OCI-LY7 (cell line): ENCODE results near the gene BCL10. TPM values are rescaled to one million over a fixed set of nuclear protein-coding genes. Genes with fewer than 3 reads are reported as not detected.

ENCODE experiments used
- BruUV-seq: library from RNA; stranded (reverse); fragments of 400-500 nt; replicated peaks from 2 replicates; lab custom pipeline; 2021; lab: Mats Ljungman, UMichigan
- CTCF ChIA-PET: fragments of 300-600 bp; sonication (Branson Sonifier 250); formaldehyde crosslinking; loops from one replicate; lab custom pipeline; 2022; ENCODE audit warnings: antibody characterized with exemption; ENCODE audit not compliant: unreplicated experiment; lab: Charles Lee
- POLR2A ChIA-PET: fragments of 300-600 bp; sonication (Branson Sonifier 250); formaldehyde crosslinking; loops from one replicate; lab custom pipeline; 2022; ENCODE audit warnings: antibody characterized with exemption; lab: Charles Lee
- DNase-seq: peaks from one replicate; pipeline ENCODE4 v3.0.0-alpha.2; 2015; ENCODE audit warnings: low spot score
- H2AFZ ChIP-seq: fragments of 200-600 bp; sonication (generic), shearing (Covaris generic); 2 replicates; pipeline ENCODE4 v1.6.1; 2014; ENCODE audit warnings: mild to moderate bottlenecking, antibody characterized with exemption, low read length, moderate library complexity
- H3K27ac ChIP-seq: fragments of 200-600 bp; sonication (generic); 2 replicates; pipeline ENCODE4 v1.5.1; 2014; ENCODE audit warnings: mixed run types, low read depth, mild to moderate bottlenecking, moderate library complexity, low read length, inconsistent platforms; ENCODE audit not compliant: poor library complexity, severe bottlenecking
- H3K36me3 ChIP-seq: fragments of 200-600 bp; sonication (generic); 2 replicates; pipeline ENCODE4 v1.6.1; 2014; ENCODE audit warnings: mild to moderate bottlenecking, antibody characterized with exemption, low read length, moderate library complexity, mixed read lengths; ENCODE audit not compliant: insufficient read depth
- H3K4me1 ChIP-seq: fragments of 200-600 bp; sonication (generic); 2 replicates; pipeline ENCODE4 v1.5.1; 2014; ENCODE audit warnings: mild to moderate bottlenecking, low read length; ENCODE audit not compliant: insufficient read depth, poor library complexity, severe bottlenecking
- H3K4me2 ChIP-seq: fragments of 200-600 bp; sonication (generic); 2 replicates; pipeline ENCODE4 v1.6.1; 2014; ENCODE audit warnings: mild to moderate bottlenecking, low read length
- H3K4me3 ChIP-seq: fragments of 200-600 bp; sonication (generic); 2 replicates; pipeline ENCODE4 v1.5.1; 2014; ENCODE audit warnings: mild to moderate bottlenecking, low read depth, low read length; ENCODE audit not compliant: poor library complexity, severe bottlenecking
- H3K79me2 ChIP-seq: fragments of 200-600 bp; sonication (generic); 2 replicates; pipeline ENCODE4 v1.6.1; 2016; ENCODE audit warnings: low read depth, mild to moderate bottlenecking, low read length, moderate library complexity, mixed read lengths; ENCODE audit not compliant: insufficient read depth
- H3K9me2 ChIP-seq: fragments of 200-600 bp; sonication (generic); 2 replicates; pipeline ENCODE4 v1.6.1; 2016; ENCODE audit warnings: mild to moderate bottlenecking, low read length, mixed read lengths; ENCODE audit not compliant: insufficient read depth
- H3K9me3 ChIP-seq: fragments of 200-600 bp; sonication (generic); 2 replicates; pipeline ENCODE4 v1.6.1; 2014; ENCODE audit warnings: mild to moderate bottlenecking, mixed run types, low read length, mixed read lengths
- H4K20me1 ChIP-seq: fragments of 200-600 bp; sonication (generic); 2 replicates; pipeline ENCODE4 v1.6.1; 2014; ENCODE audit warnings: mild to moderate bottlenecking, antibody characterized with exemption, low read length, moderate library complexity, mixed read lengths; ENCODE audit not compliant: insufficient read depth
- CTCF ChIP-seq: fragments of 200-600 bp; sonication (generic); conservative IDR thresholded peaks from 2 replicates; pipeline ENCODE4 v1.5.1; 2014; ENCODE audit warnings: mild to moderate bottlenecking, antibody characterized with exemption, low read length, moderate library complexity, mixed read lengths
- EZH2phosphoT487 ChIP-seq: fragments of 200-600 bp; sonication (generic); IDR thresholded peaks from 2 replicates; pipeline ENCODE4 v1.6.1; 2018; ENCODE audit warnings: low read depth, borderline replicate concordance, mild to moderate bottlenecking, mixed run types, antibody characterized with exemption, low read length, moderate library complexity, mixed read lengths
- intact Hi-C: fragments of 100-400 bp; cut with micrococcal nuclease; formaldehyde crosslinking; loops from one replicate; pipeline ENCODE4 v1.10.0; 2022; ENCODE audit not compliant: unreplicated experiment
- total RNA-seq, 2 experiments: library from RNA; depleted of rRNA in 1 of 2; stranded (reverse); fragments of >200 nt in 1 of 2; shearing (Covaris generic) in 1 of 2; gene quantifications; 2 replicates each; pipeline ENCODE4 v1.2.3, GENCODE V29; 2014 to 2022

BCL10 gene
- total RNA-seq, 2 experiments from 2014 or later = 17.4 to 29.0 TPM

- TF ChIP-seq EZH2phosphoT487 = no peak
- no peak for TF ChIP-seq CTCF
- Histone ChIP-seq H3K4me2 (no peak overlapping the region), H3K9me2 (no peaks in the 10 kb centered on the region), H3K9me3 (no peaks in the 10 kb centered on the region), H3K36me3 (no peaks in the 10 kb centered on the region), H4K20me1 (no peaks in the 10 kb centered on the region), H2AFZ (no peak overlapping the region), H3K27ac (no peak overlapping the region), H3K4me1 (no peaks in the 10 kb centered on the region), H3K79me2 (no peaks in the 10 kb centered on the region), H3K4me3 (no peak overlapping the region)
- intact Hi-C loops = no loop called here
- ChIA-PET CTCF (no interaction called here), POLR2A (no interaction called here)
- DNase-seq = no peak
- BruUV-seq = no TSS peak
These were observed 38.8 kb downstream of the BCL10 start for GRCh38 chr1:85237613-85238012.

GRCh38 chr1:85230305-85230977 is 46.0 kb downstream of the BCL10 start:
- Histone ChIP-seq H3K9me2 (no peaks in the 10 kb centered on the region), H3K79me2 (no peaks in the 10 kb centered on the region), H3K9me3 (no peaks in the 10 kb centered on the region), H2AFZ (no peak overlapping the region; the same call in 1 of the 2 replicates), H4K20me1 (no peaks in the 10 kb centered on the region), H3K4me2 (no peak overlapping the region), H3K27ac (no peak overlapping the region), H3K4me3 (no peak overlapping the region), H3K4me1 (no peaks in the 10 kb centered on the region), H3K36me3 (no peaks in the 10 kb centered on the region)
- BruUV-seq = no TSS peak
- CTCF ChIA-PET = no interaction called here
- peak; percentile 27; the same call in 1 of the 2 replicates for TF ChIP-seq CTCF
- no peak for TF ChIP-seq EZH2phosphoT487
- no peak for DNase-seq
- POLR2A ChIA-PET = interaction anchor here (1.1 to 1.2 kb wide), 2 partner anchors 17 to 345 kb away, joined by 3 read pairs; no protein-coding TSS in a partner anchor
- intact Hi-C loops = no loop called here

- no peak for TF ChIP-seq EZH2phosphoT487
- no peak for TF ChIP-seq CTCF
- DNase-seq = peak; percentile 5
- Histone ChIP-seq H3K4me2 (no peak overlapping the region), H3K4me3 (no peak overlapping the region), H3K27ac (no peak overlapping the region), H3K9me3 (no peaks in the 10 kb centered on the region), H4K20me1 (no peaks in the 10 kb centered on the region), H3K79me2 (no peaks in the 10 kb centered on the region), H3K36me3 (no peaks in the 10 kb centered on the region), H2AFZ (peak overlapping the region; percentile 36; the same call in 1 of the 2 replicates), H3K4me1 (no peaks in the 10 kb centered on the region), H3K9me2 (no peaks in the 10 kb centered on the region)
- POLR2A ChIA-PET = interaction anchor here (1.1 to 1.2 kb wide), 2 partner anchors 16 to 344 kb away, joined by 3 read pairs; no protein-coding TSS in a partner anchor
- intact Hi-C loops = no loop called here
- no TSS peak for BruUV-seq
- CTCF ChIA-PET = no interaction called here
These were observed 46.8 kb downstream of the BCL10 start for GRCh38 chr1:85229574-85230097.
